Stimulated activated CD8-positive, alpha-beta memory T cell treated with anti-CD3 and anti-CD28 coated beads, Interleukin-12 subunit alpha, Interleukin-12 subunit beta, amount 100 ng/mL, for 4 hours (primary cell): Measurements from ENCODE around the gene KCND1.

ENCODE experiments used
- DNase-seq: peaks from one replicate; pipeline ENCODE4 v3.0.0-alpha.2; 2020; ENCODE audit warnings: low read depth

The KCND1 gene

GRCh38 chrX:48911412-48912182, 60.0 kb downstream of the KCND1 start, which contains the start of gene SLC35A2:
SLC35A2 (minus strand) TSS chrX:48911646; CDS start chrX:48911636, 10 bp downstream.
- DNase-seq, result peak; percentile 74
